ENCODE results near the gene DNPEP.

DNPEP gene

DNA sequence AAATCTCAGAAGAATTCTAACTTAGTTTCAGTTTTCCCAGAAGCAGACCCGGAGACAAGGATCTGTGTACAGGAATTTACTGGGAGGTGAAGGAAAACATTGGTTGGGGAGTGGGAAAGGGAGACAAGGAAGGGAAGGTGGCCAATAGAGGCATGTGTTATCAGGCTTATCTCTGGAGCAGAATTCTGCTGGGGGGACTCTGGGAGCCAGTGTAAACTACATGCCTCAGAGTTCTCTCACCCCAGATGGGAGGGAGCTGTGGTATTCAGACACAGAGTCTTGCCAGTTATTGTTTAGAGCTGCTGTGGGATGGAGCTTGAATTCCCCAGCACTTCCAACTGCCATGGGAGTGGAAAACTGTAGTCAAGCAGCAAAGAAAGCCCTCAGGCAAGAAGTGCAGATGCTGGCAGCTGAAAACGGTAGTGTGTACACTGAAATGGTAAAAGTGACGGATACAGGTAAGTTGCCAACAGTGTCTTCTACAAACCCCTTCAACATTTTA lies 19.0 kb downstream of the DNPEP start:
- FAIRE-seq: peak; percentile 90
- peak; percentile 52 for DNase-seq (ENCODE audit: insufficient read length, low spot score)

DNA sequence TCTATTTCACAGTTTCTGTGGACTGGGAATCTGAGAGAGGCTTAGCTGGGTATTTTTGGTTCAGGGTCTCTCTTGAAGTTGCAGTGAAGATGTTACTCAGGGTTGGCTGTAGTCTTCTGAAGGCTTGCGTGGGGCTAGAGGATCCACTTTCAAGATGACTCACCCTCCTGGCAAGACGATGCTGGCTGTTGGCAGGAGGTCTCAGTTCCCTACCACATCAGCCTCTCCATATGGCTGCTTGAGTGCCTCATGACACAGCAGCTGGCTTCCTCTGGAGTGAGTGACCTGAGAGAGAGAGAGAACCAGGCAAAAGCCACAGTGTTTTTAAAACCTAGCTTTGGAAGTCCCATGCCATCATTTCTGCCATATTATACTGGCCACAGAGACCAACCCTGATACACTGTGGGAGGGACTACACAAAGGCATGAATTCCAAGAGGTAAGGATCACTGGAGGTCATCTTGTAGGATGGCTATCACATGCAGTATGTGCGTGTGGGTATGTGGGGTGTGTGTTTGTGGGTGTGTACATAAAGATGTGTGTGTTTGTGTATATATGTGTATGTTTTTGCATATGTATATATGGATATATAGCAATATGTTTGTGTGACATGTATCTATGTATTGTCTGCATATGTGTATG lies 25.1 kb downstream of the DNPEP start:
- FAIRE-seq (peak; percentile 54), DNase-seq (ENCODE audit: insufficient read length, low spot score) (peak; percentile 66)

DNA sequence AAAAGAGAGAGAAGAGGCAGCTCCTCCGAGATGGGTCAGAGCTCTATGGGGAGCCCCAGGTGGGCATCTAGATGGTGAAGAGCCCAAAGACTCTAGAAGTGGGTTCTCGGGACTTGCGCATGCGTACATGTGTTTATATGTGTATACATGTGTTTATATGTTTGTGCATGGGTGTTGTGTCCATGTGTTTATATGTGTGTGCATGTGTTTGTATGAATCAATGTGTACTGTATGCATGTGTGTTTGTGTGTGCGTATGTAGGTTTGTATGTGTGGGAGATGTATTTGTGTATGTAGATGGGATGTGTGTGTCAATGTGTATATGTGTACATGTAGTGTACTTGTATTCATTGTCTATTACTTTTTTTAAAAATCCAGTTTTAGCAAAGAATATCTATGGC lies 25.6 kb downstream of the DNPEP start:
- peak; percentile 85 for FAIRE-seq

DNA sequence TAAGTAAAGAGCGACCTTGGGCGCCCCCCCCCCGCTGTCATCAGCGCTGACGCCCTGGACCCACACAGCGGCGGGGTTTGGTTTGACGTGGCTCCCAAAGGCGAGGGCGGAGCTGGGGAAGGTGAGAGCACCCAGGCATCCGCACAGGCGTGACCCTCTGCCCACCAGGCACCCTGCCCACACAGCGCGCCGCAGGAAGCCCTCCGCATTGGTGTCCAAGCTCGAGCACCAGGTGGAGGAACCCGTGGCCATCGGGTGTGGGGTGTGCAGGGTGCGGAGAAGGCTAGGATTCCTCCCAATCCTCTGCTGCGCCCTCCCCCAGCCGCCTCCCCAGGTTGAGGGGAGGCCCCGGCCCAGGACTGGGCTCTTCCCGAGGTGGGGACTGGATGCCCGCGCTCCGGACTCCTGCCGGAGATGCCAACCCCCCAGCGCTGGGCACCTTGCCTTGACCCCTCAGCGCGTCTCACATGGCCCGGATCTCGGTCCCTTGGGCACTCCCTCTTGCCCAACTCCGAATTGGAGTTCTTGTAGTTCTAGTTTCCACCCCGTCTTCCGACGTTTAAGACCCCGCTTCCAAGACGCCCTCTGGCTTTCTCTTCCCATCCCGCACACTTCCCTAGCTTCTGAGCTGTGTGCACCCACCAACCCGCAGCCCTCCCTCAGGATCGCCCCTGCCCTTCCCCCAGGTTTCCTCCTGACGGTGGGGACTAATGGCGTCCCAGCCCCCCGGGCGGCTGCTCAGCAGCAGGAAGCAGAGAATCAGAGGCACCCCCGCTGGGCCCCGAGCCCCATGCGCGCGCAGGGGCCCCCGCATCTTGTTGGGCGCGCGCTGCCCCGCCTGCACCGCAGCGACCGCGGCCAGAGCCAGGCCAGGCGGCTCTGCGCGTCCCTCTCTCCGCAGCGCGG lies 29.3 kb downstream of the DNPEP start:
- FAIRE-seq (no peak), DNase-seq (ENCODE audit: insufficient read length, low spot score) (no peak)

More for the DNA sequence above, 25.6 kb downstream of the DNPEP start:
- no peak for DNase-seq (ENCODE audit: insufficient read length, low spot score)

DNA sequence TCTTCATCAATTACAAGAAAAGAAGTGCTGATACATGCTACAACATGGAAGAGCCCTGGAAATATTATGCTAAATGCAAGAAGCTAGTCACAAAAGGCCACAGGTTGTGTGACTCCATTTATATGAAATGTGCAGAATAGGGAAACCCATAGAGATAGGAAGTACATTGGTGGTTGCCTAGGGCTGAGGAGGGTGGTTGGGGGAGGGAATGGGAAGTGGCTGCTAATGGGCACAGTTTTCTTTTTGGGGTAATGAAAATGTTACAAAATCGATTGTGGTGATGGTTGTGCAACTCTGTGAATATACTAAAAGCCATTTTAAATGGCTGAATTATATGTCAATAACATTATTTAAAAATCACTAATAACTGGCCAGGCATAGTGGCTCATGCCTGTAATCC lies 30.9 kb downstream of the DNPEP start:
- FAIRE-seq: no peak
- DNase-seq (ENCODE audit: insufficient read length, low spot score): no peak

DNA sequence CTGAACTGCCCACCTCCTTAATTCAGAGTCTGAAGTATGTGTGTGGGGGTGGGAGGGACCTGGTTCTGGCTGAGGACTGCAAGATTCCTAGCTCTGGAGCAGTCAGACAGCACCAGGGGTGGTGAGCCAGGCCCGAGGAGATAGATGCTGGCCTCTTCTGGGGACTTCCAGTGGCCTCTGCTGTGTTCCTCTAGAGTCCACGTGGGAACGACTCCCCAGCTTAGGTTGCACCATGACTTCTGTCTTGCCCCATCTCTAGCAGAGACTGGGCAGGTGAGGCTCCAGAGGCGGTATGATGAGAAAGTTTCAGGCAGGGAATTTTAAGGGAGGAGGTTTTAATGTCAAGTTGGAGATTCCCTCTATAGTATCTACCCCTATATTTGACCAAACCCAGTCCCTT lies 33.1 kb downstream of the DNPEP start:
- DNase-seq (ENCODE audit: insufficient read length, low spot score) (no peak), FAIRE-seq (no peak)

DNA sequence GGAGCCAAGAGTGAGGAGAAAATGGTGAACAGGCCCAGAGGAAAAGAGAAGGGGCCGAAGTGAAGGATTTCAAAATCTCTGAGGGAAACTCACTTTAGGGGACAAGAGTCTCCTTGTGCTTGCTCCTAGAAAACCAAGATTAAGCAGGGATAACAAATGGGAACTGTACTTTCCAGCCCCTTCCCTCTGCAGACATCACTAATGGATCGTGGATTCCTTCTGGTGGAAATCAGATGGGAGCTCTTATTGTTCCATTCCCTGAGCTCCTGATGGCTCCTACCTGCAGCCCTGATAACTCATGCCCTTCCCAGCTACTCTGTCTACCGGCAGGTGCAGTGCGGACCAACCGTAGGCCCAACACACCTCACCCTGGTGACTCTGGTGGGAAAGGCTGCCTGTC lies 34.6 kb downstream of the DNPEP start:
- FAIRE-seq: no peak
- no peak for DNase-seq (ENCODE audit: insufficient read length, low spot score)

DNA sequence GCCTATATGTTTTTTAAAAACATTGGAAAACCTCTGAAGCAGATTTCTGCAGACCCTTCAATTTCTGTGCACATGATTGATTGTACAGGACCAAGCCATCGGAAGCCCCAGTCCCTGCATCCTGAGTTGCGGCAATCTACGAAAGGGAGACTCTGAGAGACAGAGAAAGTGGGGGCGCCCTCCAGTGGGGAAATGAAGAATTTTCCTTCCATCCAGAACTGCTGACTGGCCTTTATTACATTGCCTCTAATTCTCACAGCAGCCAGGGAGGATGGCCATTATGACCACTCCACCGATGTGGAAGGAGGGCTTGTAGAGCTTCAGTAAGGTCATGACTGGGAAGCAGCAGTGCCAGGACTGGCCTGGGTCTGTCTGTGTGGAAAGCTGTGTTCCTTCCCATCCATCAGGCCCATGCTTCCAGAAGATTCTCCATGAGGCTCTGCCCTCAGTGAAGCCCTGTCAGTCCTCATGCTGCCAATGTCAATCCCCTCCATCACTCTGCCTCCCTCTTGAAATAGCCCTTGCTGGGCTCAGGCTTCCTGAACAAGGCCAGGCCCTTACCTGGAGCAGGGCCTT lies 35.2 kb downstream of the DNPEP start:
- DNase-seq (ENCODE audit: insufficient read length, low spot score): peak; percentile 78
- FAIRE-seq: no peak

DNA sequence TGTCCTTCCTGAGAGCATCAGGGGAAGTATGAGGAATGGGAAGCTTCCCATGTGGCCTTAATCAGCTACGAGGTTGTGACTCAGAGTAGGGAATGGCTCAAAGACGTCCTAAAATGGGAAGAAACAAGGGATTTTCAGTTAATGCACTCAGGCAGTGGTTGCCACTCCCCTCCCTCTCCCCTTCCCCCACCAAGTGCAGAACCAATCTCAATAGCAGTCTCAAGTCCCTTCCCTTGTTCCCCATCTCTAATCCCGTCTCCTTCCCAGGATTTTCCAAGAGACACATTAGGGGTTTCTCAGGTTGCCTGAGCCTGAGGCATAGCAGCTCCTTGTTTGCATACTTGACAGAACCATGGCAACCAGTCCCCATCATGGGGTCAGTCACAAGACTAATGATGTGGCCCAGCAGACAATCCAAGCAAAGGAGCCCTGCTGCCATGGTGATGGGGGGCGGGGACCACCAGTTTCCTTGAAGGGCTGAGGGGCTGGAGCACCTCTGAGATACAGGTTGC lies 36.9 kb downstream of the DNPEP start:
- DNase-seq (ENCODE audit: insufficient read length, low spot score) (no peak), FAIRE-seq (no peak)

DNA sequence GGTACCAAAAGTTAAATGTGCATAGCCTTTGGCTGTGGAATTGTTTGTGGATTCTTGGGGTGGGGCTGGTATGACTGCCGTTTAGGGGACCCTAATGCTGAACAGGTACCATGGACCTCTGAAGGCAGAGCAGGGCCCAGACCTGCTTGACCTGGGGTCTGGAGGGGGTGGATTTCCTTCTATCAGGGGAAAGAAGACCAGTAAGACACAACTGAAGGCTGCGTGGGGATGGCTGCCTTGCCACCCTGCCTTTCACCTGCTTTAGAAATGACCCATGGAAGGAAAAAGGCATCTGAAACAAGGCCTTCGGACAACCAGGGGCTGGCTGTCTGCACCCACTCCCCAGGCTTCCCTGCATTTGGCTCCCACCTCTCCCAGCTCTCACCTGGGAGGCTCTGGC lies 37.5 kb downstream of the DNPEP start:
- no peak for DNase-seq (ENCODE audit: insufficient read length, low spot score)

DNA sequence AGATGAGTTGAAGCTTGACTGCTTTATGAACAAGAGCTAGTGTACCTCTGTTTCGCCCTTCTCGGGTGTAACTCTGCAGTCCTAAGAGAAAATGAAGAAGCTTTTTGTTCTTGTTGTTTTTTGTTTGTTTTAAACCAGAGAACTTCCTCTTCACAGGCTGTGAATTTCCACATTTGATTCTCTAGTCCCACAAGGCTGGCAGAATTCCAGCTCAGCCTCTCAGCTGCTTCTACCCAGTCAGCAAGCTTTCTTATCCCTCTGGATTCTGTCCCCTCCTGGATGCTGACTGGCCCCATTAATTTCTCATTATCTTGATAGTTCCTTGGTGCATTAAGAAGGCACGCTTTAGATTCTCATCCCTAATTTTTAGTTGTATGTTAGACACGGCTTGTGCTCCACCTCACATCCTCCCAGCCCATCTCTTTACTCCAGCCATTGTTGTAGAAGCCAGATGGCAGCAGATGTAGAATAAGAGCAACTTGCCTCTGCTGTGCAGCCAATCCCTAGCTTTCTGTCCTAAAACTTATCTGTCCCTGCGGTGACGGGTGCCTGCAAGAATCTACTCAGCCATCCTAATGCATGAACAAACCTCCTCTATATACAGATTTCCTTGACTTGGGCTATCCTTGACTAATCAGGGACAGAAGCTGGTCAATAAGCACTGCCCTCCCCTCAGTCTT lies 42.8 kb downstream of the DNPEP start:
- FAIRE-seq (no peak), DNase-seq (ENCODE audit: insufficient read length, low spot score) (no peak)

More for the DNA sequence above, 37.5 kb downstream of the DNPEP start:
- no peak for FAIRE-seq

DNA sequence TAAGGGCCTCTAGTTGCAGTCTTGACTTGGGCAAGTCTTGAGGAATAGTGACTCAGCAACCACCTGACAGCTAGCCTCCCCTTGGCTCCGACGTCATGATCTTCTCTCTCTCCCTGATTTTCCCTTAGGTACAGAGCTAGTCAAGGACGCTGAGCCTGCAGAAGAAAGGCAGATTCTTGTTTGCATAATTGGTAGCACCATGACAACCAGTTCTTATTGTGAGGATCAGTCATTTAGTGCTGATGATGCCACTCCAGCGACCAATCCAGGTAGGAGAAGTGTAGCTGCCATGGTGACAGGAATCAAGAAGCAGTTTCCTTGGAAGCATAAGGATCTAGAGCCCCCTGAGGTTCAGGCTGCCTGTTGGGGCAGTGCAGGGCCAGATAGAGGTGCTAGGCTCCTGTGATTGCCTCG lies 52.3 kb downstream of the DNPEP start:
- no peak for FAIRE-seq
- no peak for DNase-seq (ENCODE audit: insufficient read length, low spot score)

DNA sequence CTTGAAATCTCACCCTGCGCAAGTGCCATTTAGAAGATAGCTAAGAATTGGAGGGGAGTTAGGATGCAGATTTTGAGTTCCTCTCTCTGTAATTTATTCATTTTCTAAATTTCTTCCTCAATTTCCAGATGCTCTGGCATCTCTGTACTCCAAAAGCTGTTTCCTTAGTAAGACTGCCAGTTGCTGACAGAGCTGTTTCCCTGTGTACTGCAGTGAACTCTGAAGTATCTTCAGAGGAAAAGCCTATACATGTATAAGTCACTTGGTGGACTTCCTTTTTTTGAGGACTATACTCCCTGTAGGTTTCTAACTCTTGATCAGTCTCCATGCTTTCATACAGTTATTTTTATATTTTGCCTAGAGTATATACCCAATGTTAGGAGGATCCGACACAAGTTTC lies 53.6 kb downstream of the DNPEP start:
- no peak for FAIRE-seq
- DNase-seq (ENCODE audit: insufficient read length, low spot score): no peak

DNA sequence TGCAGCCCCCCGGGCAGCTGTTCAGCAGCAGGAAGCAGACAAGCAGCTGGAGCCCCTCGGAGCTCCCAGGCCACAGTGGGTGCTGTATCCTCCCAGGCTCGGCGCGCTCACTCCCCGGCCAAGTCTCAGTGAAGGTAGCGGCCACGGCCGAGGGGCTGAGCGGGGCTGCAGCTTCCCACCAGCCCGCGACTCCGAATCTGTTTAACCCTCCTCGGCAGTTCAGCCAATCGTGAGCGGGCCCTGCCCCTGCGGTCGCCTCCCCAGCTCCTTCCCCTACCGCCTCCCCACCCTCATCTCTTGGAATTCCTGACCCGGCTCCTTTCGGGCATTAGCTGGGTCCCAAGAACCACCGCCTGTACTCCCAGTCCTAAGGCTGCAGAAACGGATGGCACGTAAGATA lies 55.2 kb downstream of the DNPEP start, which contains the start of gene RESP18:
Gene RESP18, minus strand, starts transcription at position 203 of the 400 bp plus-strand sequence.
- FAIRE-seq: no peak
- no peak for DNase-seq (ENCODE audit: insufficient read length, low spot score)

DNA sequence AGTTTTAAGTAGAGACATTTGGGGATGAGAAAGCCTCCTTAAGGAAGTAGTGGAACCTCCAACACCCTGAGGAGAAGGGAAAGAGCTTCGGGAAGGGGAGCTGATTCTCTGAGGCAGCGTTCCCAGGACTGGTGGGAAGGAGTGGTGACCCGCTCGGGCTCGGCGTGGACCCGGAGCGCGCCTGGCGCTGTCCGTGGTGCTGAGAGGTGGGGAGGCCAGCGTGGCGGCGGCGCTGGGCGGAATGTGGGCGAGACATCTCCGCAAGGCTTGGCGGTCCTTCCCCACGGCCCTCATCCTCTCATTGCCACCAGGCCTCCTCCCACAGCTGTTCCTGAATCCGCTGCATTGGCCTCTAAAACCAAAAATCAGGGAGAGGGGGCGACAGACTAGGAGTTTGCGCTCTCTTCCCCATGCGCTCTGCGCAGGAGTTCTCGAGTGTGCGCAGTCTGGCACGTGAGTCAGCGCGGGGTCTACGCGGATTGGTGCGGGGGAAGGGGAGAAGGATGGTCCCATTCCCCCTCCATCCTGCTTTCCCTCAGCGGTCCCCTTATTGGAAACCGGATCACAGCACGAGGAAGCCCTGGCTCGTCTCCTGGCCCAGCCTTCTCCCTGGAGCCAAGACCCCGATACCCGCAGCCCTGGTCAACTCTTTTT lies 56.0 kb downstream of the DNPEP start:
- FAIRE-seq: no peak

DNA sequence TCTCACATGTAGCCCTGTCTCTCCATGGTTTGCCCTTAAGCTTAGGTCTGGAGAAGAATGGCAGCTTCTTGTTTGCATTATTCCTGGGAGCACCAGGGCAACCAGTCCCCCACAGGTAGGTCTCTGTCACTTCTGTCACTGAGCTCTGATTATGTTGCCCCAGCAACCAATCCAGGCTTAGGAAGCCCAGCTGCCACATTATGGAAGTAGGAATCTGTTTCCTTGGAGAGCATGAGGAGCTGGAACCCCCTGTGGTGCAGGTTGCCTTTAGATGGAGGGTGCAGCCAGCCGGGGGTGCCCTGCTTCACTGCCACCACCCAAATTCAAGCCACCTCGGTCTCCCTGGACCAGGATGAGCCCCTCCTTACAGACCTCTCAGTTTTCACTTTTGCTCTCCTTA lies 60.0 kb downstream of the DNPEP start:
- FAIRE-seq: no peak

More for the DNA sequence above, 56.0 kb downstream of the DNPEP start:
- DNase-seq (ENCODE audit: insufficient read length, low spot score): no peak

DNA sequence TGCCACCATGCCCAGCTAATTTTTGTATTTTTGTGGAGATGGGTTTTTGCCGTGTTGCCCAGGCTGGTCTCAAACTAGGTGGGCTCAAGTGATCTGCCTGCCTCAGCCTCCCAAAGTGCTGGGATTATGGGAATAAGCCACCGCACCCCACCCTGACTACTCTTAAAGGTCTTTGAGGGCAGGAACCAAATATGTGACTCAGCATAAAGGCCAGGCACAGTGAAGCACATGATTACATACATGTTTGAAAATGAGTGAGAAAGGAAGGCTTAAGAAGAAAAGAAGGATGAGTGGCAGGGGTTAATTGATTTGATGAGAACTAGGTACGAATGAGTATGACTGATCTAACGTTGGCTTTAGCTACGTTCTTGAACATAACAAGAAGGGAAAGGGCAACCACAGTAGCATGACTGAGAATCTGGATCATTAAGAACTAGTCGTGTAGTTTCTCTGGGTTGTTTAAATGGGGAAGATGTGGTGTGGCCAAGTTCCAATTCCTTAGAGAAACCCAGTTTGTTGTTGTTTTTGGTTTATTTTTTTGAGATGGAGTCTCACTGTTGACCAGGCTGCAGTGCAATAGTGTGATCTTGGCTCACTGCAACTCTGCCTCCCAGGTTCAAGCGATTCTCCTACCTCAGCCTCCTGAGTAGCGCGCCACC lies 61.9 kb downstream of the DNPEP start:
- DNase-seq (ENCODE audit: insufficient read length, low spot score) (no peak), FAIRE-seq (no peak)

More for the DNA sequence above, 60.0 kb downstream of the DNPEP start:
- DNase-seq (ENCODE audit: insufficient read length, low spot score): no peak

DNA sequence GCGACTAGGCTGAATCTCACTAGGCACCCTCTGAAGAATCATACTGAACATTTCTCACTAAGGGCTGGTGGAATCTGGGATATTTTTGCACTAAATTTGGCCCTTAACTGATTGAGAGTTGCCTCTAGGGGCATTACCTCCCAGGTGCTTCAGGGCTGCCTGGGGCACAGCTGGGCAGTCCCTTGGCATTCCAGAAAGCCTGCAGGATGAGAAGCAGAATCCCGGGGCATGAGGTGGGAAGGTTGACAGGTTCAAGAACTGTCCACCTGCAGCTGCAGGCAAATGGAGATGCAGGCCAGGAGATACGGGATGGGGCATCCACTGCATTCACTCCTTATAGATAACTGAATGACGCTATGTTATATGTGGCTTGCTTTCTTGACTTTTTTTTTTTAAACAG lies 62.6 kb downstream of the DNPEP start:
- FAIRE-seq (peak; percentile 20), DNase-seq (ENCODE audit: insufficient read length, low spot score) (no peak)

DNA sequence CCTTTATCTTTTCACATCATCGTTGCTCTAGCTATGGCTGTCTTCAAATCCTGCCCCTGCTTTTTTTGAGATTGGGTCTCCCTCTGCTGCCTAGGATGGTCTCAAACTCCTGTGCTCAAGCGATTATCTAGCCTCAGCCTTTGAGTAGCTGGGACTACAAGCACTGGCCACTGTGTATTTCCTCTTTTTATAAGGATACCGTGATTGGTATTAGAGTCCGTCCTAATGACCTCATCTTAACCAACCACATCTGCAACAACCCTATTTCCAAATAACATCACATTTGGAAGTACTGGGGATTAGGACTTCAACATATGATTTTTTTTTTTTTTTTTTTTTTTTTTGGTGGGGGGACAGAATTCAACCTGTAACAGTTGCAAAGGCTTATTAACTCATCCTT lies 64.3 kb downstream of the DNPEP start:
- DNase-seq (ENCODE audit: insufficient read length, low spot score) (no peak), FAIRE-seq (no peak)
